GM10248 (cell line): ENCODE results near the gene VTI1B.
A peak's percentile ranks its signal among the peaks of the same experiment; 100 is the strongest.

Experiments
- CTCF ChIA-PET: fragments of 300-600 bp; sonication (Branson Sonifier 250); formaldehyde crosslinking; extraction: SDS; loops from one replicate; lab custom pipeline; 2021; ENCODE audit warnings: antibody characterized with exemption; lab: Yijun Ruan, JAX
- POLR2A ChIA-PET: fragments of 350-650 bp; sonication (Branson Sonifier 250); formaldehyde crosslinking; extraction: SDS; loops from one replicate; lab custom pipeline; 2020; ENCODE audit warnings: antibody characterized with exemption; lab: Yijun Ruan, JAX
- DNase-seq: peaks from one replicate; pipeline ENCODE4 v3.0.0; 2012; ENCODE audit errors: extremely low spot score
- TF ChIP-seq, protein P1 (sequence below): IDR thresholded peaks from 2 replicates; pipeline ENCODE4 v1.5.1; 2012; ENCODE audit warnings: mild to moderate bottlenecking, low read depth; ENCODE audit errors: extremely low read depth, missing control alignments, control extremely low read depth

Gene VTI1B

GRCh38 chr14:67697006-67697405 is 22.6 kb upstream of the VTI1B start:
- TF ChIP-seq, protein P1, sequence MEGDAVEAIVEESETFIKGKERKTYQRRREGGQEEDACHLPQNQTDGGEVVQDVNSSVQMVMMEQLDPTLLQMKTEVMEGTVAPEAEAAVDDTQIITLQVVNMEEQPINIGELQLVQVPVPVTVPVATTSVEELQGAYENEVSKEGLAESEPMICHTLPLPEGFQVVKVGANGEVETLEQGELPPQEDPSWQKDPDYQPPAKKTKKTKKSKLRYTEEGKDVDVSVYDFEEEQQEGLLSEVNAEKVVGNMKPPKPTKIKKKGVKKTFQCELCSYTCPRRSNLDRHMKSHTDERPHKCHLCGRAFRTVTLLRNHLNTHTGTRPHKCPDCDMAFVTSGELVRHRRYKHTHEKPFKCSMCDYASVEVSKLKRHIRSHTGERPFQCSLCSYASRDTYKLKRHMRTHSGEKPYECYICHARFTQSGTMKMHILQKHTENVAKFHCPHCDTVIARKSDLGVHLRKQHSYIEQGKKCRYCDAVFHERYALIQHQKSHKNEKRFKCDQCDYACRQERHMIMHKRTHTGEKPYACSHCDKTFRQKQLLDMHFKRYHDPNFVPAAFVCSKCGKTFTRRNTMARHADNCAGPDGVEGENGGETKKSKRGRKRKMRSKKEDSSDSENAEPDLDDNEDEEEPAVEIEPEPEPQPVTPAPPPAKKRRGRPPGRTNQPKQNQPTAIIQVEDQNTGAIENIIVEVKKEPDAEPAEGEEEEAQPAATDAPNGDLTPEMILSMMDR = no peak
- ChIA-PET CTCF (interaction anchor here (1.3 to 11.7 kb wide), 4 partner anchors 16 to 115 kb away, joined by 4 to 313 read pairs (median 5); partner anchors contain the start of gene PIGH), POLR2A (no interaction called here)
- no peak for DNase-seq

DNA sequence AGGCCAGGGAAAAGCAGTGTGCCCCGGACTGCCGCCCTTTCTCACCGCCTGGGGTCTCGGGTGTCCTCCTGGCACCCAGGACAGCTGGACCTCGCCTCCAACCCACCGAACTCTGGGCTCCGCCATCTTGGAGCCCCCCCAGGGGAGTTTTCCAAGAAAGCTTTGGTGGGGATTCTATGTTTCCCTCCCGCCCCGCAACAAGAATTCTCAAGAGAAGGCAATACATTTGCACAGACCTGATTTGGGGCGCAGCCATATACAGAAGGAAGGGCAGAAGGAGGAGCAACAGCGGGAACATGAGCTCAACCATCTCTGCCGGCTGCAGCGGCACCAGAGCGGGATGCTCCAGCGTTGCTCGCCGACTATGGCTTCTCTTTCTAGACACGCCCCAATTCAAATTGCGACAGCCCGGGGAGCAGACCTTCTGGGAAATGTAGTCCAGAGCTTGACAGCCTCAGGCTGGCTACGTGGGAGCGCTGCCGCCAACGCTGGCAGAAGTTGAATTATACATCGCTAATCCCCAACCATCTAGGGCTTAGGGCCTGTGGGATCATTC is 21.0 kb upstream of the VTI1B start, which contains the start of gene RDH11:
Gene RDH11 (minus strand): TSS at position 371 of the 556 bp plus-strand sequence. CDS start 61 bp downstream, at position 310.
- peak; percentile 88 for DNase-seq
- CTCF ChIA-PET = interaction anchor here (0.8 to 6.1 kb wide), 7 partner anchors 8 to 268 kb away, joined by 3 to 70 read pairs (median 3); partner anchors contain the start of genes PIGH, RDH12 and ZFYVE26
- POLR2A ChIA-PET = no interaction called here
- TF ChIP-seq, protein P1 = no peak

- ChIA-PET CTCF (interaction anchor here (0.8 to 6.1 kb wide), 7 partner anchors 8 to 268 kb away, joined by 3 to 70 read pairs (median 3); partner anchors contain the start of genes PIGH, RDH12 and ZFYVE26), POLR2A (no interaction called here)
- TF ChIP-seq, protein P1 = no peak
- DNase-seq = peak; percentile 90
These were observed 20.5 kb upstream of the VTI1B start for GRCh38 chr14:67694791-67695393.

- ChIA-PET CTCF (interaction anchor here (1.1 to 6.1 kb wide), 2 partner anchors 13 to 59 kb away, joined by 3 to 70 read pairs; partner anchors contain the start of gene RDH12), POLR2A (no interaction called here)
- TF ChIP-seq, protein P1 = no peak
- DNase-seq = no peak
These were observed 15.6 kb upstream of the VTI1B start for GRCh38 chr14:67690011-67690410.

- CTCF ChIA-PET = interaction anchor here (0.8 to 2.3 kb wide), 4 partner anchors 8 to 21 kb away, joined by 3 to 6 read pairs (median 4); no protein-coding TSS in a partner anchor
- DNase-seq = no peak
- TF ChIP-seq, protein P1 = no peak
- POLR2A ChIA-PET = no interaction called here
These were observed 9.4 kb upstream of the VTI1B start for GRCh38 chr14:67683842-67684241.

- POLR2A ChIA-PET = no interaction called here
- no peak for DNase-seq
- CTCF ChIA-PET = interaction anchor here (1.1 to 3.1 kb wide), 5 partner anchors 11 to 81 kb away, joined by 3 to 10 read pairs (median 7); partner anchors contain the start of genes ARG2 and PIGH
- TF ChIP-seq, protein P1 = no peak
These were observed 6.5 kb upstream of the VTI1B start for GRCh38 chr14:67680941-67681340.
